MG63 (cell line): ENCODE data around the gene CLEC18B. TPM values are rescaled to one million over a fixed set of nuclear protein-coding genes. Genes with fewer than 3 reads are reported as not detected.
"Not testable (repeated sequence)": the region's sequence is repeated elsewhere in the genome, so short reads cannot be mapped to it uniquely, and the experiment has no call there.

ENCODE experiments used
- DNase-seq: peaks from one replicate; pipeline ENCODE4 v3.0.0-alpha.2; 2020
- H3K27me3 ChIP-seq: fragments of 250-450 bp; sonication (Bioruptor Pico); 2 replicates; pipeline ENCODE4 v1.5.1; 2020; ENCODE audit warnings: mild to moderate bottlenecking, moderate library complexity
- H3K36me3 ChIP-seq: fragments of 250-450 bp; sonication (Bioruptor Pico); 2 replicates; pipeline ENCODE4 v1.5.1; 2020; ENCODE audit warnings: mild to moderate bottlenecking, moderate library complexity
- H3K4me3 ChIP-seq: fragments of 250-450 bp; sonication (Bioruptor Pico); 2 replicates; pipeline ENCODE4 v1.5.1; 2020; ENCODE audit warnings: mild to moderate bottlenecking, moderate library complexity
- H3K9me3 ChIP-seq: fragments of 250-450 bp; sonication (Bioruptor Pico); 2 replicates; pipeline ENCODE4 v1.5.1; 2020; ENCODE audit warnings: mild to moderate bottlenecking, moderate library complexity
- total RNA-seq: library from RNA; depleted of rRNA; stranded (reverse); fragments of >200 nt; shearing (Covaris generic); gene quantifications from 2 replicates; pipeline ENCODE4 v1.2.3, GENCODE V29; 2014; ENCODE audit warnings: low replicate concordance

Gene CLEC18B
- total RNA-seq, 1 experiment from 2014 or later = not detected

DNA sequence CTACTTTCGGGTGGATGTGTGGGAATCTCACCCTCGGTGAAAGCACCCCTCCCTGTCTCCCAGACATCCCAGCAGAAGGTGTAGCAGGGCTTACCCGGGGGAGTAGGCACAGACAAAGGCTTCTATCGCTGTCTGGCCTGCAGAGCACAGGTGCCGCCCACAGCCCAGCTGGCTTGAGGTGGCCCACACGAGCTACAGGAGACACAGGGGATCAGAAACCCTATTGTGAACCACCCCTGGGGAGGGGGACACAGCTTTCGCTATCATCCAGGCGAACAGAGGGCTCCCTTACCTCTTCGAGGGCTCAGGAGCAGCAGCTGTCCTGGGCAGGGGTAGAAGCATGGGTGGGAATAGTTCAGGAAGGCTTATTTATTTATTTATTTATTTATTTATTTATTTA is 7.8 kb downstream of the CLEC18B start:
- H3K27me3 ChIP-seq, H3K9me3 ChIP-seq, H3K4me3 ChIP-seq, H3K36me3 ChIP-seq, DNase-seq: not testable (repeated sequence)

DNA sequence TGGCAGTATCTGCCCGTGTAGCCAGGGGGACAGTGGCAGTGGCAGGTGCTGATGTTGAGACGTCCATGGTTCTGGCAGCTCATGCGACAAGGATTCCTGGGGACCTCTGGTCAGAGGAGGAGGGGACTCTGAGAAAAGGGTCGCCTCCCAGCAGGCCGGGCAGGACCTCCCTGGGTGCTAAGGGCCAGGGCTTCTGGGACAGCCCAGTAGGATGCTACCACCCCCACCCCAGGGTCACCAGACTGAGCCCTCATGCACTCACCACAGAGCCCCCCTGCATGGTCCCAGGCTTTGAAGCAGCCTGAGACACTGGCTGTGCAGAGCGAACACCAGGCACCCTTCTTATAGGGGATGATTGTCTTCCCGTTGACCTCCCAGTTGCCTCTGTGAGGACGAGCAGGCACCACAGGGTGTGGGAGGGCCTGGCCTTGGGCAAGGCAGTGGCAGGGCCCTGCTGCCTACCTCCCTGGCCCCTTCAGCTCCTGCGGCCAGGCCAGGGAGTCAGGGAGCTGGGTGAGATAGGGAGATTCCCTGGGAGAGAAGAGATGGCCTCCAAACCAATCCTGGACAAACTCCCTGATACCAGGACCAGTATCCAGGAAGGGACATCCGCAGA is 8.4 kb downstream of the CLEC18B start:
- H3K27me3 ChIP-seq, H3K36me3 ChIP-seq, H3K9me3 ChIP-seq, DNase-seq, H3K4me3 ChIP-seq: not testable (repeated sequence)

DNA sequence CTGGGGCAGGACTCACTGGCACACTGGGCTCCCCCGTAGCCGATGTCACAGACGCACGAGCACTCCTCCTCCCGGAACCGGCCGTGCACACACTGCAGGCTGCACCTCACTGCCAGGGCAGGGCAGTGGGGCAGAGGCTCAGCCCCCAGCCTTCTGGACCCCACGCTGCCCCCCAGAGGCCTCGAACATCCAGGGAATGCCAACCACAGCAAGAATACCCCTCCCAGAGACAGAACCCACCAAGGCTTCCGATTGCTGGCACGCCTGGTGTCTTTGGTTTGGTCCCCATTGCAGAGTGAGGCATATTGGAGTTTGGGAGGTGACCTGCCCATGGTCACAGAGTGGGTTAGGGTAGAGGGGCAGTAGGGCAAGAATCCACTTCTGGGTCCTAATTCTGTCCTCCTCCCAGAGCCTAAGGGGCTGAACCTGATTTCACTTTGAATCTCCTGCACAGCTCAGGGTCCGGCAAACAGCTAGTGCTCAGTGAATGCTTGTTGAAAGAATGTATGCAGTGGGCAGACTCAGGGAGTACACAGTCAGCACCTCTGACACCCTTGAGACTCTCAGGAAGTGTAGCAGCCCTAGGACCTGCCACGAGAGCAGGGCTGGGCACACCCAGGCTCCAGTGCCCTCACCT is 9.0 kb downstream of the CLEC18B start:
- not testable (repeated sequence) for H3K4me3 ChIP-seq, H3K27me3 ChIP-seq, H3K9me3 ChIP-seq, H3K36me3 ChIP-seq, DNase-seq

DNA sequence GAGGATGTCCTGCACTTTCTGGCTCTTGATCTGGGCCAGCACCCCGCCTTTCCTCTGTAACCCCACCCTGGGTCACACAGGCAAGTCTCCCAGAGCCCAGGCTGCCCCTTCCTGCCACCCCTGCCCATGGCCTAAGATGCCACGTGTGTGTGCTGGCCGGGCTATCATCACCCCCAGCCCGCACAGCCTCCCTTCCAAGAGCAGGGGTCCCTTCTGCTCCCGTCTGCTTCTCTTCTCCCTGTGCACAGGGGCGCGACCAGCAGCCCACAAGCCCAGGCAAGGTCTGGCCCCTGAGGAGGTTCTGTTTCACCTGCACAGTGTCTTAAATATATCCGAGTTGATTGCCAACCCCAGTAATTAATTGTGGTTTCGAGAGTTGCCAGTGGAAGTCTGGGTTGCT is 10.3 kb downstream of the CLEC18B start:
- H3K36me3 ChIP-seq, H3K9me3 ChIP-seq, H3K27me3 ChIP-seq, DNase-seq, H3K4me3 ChIP-seq: not testable (repeated sequence)

DNA sequence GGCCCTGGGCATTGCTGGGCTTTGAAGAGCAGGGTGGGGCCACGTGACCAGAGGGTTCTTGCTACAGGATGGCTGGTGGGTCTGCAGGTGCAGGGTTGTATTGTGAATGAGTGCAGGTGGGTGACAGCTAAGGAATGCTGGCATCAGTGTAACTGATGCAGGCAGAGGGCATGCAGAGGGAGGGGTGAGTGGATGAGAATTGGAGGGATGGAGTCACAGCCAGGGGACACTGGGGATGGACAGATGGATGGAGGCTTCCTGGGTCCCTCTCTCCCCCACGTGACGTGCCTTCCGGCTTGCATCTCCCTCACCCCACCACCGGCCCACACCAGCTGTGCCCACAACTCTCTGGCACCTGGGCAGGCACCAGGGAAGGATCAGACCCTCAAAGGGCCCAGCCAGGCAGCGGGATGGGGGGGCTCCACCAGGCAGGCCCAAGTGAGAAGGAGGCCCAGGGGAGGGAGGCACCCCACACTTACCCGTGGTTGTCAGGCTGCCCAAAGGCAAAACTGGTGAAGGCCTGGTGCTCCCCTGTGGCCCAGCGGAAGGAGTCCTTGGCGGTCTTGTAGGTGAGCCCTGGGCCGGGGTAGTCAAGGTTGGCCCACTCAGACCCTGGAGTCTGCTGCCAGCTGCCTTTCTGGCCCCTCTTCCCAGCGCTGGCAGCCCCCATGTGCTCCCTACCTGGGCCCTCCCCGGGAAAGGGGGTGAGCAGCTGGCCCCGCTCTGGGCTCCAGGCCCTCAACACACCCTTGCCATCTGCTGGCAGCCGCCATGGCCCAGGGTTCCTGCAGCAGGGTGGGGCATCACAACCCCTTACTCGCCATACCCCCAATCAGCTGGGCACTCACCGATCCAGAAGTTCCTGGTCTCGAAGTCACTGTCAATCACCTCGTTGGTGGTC is 11.0 kb downstream of the CLEC18B start:
- not testable (repeated sequence) for DNase-seq, H3K36me3 ChIP-seq, H3K27me3 ChIP-seq, H3K9me3 ChIP-seq, H3K4me3 ChIP-seq

DNA sequence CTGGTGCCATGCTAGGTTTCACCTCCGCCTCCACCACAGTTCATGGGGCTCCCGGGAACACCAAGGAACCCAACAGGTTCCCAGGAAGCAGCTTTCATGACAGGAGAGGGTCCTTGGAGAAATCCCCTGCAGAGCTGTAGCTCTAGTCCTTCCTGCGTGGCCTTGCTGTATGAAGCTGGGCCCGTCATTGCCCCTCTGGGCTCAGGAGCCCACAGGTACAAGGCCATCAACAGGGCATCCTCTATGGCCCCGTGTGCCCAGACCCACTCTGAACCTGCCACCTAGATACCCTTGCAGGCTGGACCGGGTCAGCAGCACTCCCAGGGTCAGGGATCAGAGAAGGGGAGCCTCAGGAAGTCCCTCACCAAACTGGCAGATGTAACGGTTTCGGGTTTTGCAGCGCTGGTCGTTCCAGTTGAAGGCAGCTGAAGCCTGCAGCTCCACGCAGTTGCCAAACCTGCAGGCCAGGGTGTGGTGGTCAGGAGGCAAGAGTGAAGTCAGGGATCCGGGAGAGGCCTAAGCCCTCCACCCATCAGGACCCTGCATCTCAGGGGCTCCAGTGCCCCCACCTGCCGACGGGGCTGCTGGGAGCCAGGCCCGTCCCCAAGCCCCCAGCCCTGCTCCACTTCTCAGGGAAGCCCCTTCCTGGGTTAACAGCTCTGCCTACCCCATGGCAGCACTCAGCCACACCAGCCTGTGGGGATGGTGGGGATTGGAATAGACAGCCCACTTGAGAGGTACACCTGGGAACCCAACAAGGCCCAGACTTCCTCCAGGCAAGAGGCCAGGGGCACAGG is 11.9 kb downstream of the CLEC18B start:
- H3K27me3 ChIP-seq, H3K9me3 ChIP-seq, DNase-seq, H3K36me3 ChIP-seq, H3K4me3 ChIP-seq: not testable (repeated sequence)

DNA sequence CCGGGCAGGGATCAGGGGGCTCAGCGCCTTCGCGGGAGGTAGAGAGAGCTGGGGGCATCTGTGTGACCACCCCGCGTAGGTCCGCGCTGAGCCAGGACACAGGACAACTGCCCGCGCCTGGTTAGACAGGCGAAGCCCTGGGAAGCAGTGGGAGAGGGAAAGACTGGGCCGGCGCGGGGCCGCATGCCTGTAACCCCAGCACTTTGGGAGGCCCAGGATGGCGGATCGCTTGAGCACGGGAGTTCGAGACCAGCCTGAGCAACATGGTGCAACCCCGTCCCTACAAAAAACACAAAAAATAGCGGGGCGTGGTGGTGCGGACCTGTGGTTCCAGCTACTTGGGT is 13.9 kb downstream of the CLEC18B start:
- not testable (repeated sequence) for H3K36me3 ChIP-seq, H3K27me3 ChIP-seq, H3K9me3 ChIP-seq, H3K4me3 ChIP-seq
- DNase-seq = peak; percentile 6

DNA sequence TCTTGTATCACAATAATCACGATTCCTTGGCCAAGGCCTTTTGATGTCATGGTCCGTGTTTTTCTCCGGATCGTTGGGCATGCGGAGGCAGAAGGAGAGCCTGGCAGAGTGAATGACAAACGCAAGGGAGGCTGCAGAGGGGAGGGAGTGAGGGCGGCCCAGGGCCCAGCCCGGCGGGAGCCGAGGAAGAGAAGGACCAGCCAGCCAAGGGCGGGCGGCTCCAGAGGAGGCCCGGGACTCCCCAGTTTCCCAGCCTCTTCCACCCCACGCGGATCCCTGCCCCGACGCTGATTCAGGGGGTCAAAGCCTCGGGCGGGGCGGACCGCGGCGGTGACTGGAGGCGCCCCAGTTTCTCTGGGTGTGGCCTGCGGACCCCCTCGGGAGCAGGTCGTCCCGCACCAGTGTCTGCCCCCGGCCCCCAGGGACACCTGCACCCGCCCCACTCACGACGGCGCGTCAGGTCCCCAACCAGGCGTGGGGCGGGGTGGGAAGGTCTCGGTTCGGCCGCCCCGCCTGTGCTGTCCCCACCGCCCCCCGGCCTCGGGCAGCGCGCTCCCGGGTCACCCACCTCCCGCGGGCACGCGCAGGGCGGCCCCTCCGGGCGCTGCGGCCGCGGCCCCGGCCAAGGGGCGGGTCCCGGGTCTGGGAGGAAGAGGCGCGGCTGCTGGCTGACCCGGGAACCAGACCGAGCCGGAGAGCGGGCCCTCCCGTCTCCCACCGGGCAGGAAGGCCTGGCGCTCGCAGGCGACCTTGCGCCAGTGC is 14.5 kb downstream of the CLEC18B start:
- not testable (repeated sequence) for H3K4me3 ChIP-seq

DNA sequence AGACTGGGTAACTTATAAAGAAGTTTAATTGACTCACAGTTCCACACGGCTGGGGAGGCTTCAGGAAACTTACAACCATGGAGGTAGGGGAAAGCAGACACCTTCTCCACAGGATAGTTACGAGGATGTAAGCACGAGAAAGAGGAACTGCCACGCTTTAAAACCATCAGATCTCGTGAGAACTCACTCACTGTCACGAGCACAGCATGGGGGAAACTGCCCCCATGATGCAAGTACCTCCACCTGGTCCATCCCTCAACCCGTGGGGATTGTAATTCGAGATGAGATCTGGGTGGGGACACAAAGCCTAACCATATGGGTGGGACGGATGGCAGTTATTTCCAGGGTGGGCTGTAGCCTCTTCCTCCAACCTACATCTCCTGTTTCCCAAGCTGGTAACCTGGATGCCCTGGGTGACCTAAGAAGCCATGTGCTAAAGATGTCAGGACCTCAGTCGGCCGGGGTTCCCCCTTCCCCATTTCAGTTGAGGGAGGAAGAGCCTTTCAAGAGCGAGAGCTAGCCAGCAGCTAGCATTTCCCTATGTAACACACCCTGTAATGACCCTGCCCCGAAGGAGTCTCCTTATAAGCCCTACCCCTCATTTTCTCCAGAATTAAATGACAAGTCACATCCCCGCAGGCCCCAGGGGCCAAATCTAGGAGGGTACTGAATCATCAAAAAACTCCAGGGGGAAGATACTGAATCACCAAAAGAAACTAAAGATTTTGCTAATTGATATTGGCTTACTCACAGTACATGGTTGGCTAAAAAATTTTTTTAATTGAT is 16.9 kb downstream of the CLEC18B start:
- not testable (repeated sequence) for H3K36me3 ChIP-seq, DNase-seq, H3K4me3 ChIP-seq, H3K9me3 ChIP-seq, H3K27me3 ChIP-seq

More for the DNA sequence above, 14.5 kb downstream of the CLEC18B start:
- not testable (repeated sequence) for H3K27me3 ChIP-seq, H3K9me3 ChIP-seq, H3K36me3 ChIP-seq
- DNase-seq = peak; percentile 8

DNA sequence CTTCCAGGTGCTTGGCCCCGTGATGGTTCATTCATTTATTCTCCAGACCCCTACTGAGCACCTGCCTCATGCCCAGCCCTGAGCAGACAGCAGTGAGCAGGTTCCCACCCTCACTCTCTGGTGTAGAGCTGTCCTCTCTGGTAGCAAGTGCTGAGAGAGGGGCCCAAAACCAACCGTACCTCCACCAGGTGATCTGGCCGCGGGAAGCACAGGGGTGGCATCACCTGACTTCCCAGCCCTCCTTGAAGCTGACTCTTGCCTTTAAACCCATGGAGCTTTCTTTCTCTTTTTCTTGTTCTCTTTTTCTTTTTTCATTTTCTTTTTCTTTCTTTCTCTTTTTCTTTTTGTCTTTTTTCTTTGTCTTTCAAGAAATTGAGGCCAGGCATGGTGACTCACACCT is 21.0 kb downstream of the CLEC18B start:
- H3K4me3 ChIP-seq, DNase-seq, H3K27me3 ChIP-seq, H3K36me3 ChIP-seq, H3K9me3 ChIP-seq: not testable (repeated sequence)

DNA sequence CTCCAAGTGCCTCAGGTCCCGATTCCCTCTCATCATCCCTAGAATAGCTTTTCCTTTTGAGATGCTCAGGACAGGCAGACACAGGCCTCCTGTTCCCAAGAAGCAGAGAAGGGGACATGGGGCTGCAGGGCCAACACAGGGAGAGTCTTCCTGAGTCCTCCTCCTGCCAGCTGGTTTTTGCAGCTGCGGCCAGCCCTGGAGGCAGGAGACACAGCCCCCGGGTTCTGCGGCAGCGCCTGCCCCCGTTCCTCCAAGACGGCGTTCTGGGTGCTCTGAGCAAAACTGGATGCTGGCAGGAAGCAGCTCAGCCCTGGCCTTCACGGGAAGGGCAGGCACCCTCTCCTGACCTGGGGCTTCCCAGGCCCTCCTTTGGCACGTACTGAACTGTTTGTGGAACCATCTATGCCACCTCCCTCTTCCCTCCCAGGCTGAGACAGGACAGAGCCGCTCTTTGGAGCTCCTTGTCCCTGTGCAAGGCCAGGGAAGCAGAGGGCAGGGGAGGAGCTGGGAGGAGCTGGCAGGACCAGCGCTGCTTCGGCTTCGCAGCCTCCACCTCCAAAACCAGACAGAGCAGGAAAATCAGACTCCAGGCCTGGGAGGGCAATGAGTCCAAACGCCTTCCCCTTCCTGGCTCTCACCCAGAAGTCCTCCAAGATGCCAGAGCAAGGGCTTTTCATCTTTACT is 22.9 kb downstream of the CLEC18B start:
- not testable (repeated sequence) for H3K9me3 ChIP-seq, DNase-seq, H3K4me3 ChIP-seq, H3K27me3 ChIP-seq, H3K36me3 ChIP-seq

DNA sequence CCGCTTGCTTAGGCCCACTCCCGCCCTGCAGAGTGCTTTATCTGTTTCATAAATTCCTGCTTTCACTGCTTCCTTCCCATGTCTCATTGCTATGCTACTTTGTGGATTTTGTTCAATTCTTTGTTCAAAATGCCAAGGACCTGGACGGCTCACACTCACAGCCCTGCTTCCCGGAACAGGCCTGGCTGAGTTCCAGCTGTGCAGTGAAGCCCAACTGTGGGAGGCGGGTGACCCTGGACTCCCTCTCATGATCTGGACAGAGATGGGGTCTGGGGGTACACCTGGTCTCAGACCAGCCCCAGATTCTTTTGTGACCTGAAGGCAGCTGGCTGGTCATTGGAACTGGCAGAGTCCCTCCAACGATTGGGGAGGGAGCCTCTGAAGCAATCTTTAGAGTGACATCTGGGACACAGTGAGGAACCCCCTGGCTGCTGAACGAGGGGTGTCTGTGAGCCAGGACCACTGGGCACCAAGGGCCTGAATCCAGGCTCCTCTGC is 24.7 kb downstream of the CLEC18B start:
- not testable (repeated sequence) for H3K27me3 ChIP-seq, H3K36me3 ChIP-seq, DNase-seq, H3K9me3 ChIP-seq, H3K4me3 ChIP-seq

DNA sequence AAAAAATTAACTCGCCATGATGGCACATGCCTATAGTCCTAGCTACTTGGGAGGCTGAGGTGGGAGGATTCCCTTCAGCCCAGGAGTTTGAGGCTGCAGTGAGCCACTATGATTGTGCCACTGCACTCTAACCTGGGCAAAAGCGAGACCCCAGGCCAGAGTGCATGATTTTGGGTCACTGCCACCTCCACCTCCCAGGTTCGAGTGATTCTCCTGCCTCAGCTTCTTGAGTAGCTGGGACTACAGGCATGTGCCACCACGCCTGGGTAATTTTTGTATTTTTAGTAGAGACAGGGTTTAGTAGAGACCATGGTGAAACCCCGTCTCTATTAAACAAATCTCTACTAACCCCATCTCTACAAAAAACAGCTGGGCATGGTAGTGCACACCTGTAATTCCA is 26.7 kb downstream of the CLEC18B start:
- H3K27me3 ChIP-seq, H3K4me3 ChIP-seq, H3K9me3 ChIP-seq, H3K36me3 ChIP-seq, DNase-seq: not testable (repeated sequence)

DNA sequence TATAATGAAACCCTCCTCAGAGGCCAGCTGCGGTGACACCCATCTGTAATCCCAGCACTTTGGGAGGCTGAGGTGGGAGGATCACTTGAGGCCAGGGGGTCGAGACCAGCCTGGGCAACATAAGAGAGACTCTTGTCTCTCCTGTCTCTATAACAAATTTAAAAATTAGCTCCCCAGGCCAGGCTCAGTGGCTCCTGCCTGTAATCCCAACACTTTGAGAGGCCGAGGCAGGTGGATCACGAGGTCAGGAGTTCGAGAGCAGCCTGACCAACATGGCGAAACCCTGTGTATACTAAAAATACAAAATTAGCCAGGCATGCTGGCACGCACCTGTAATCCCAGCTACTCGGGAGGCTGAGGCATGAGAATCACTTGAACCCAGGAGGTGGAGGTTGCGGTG is 27.1 kb downstream of the CLEC18B start:
- DNase-seq, H3K9me3 ChIP-seq: not testable (repeated sequence)

DNA sequence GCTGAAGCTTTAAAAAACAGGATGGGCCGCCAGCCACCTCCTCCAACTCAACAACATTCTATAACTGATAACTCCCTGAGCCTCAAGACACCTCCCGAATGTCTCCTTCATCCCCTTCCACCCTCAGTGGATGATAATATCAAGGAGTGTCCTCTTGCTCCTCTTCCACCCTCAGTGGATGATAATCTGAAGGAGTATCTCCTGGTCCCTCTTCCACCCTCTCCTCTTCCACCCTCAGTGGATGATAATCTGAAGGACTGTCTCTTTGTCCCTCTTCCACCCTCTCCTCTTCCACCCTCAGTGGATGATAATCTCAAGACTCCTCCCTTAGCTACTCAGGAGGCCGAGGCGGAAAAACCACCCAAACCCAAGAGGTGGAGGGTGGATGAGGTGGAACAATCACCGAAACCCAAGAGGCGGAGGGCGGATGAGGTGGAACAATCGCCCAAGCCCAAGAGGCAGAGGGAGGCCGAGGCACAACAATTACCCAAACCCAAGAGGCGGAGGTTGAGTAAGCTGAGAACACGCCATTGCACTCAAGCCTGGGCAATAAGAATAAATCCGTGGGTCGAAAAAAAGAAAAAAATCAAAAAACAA is 29.7 kb downstream of the CLEC18B start:
- H3K36me3 ChIP-seq, H3K4me3 ChIP-seq, H3K27me3 ChIP-seq, DNase-seq, H3K9me3 ChIP-seq: not testable (repeated sequence)

More for the DNA sequence above, 27.1 kb downstream of the CLEC18B start:
- H3K27me3 ChIP-seq, H3K36me3 ChIP-seq, H3K4me3 ChIP-seq: not testable (repeated sequence)
